H9 (cell line): ENCODE measurements around the gene TSFM. TPM values are rescaled to one million over a fixed set of nuclear protein-coding genes. Genes with fewer than 3 reads are reported as not detected.
A peak's percentile ranks its signal among the peaks of the same experiment; 100 is the strongest.

Experiments used
- DNase-seq: peaks from one replicate; pipeline ENCODE4 v3.0.0-alpha.2; 2017
- H2AFZ ChIP-seq: one replicate; pipeline ENCODE4 v1.6.1; 2013; ENCODE audit warnings: mild to moderate bottlenecking, low read length, control low read depth, moderate library complexity
- H2AK5ac ChIP-seq: 2 replicates; pipeline ENCODE4 v1.6.1; 2013; ENCODE audit warnings: low read length, control low read depth, mixed read lengths; ENCODE audit not compliant: insufficient read length
- H2BK120ac ChIP-seq: one replicate; pipeline ENCODE4 v1.6.1; 2013; ENCODE audit warnings: low read depth, mild to moderate bottlenecking, low read length, control low read depth, inconsistent platforms; ENCODE audit not compliant: poor library complexity, severe bottlenecking
- H2BK12ac ChIP-seq: 2 replicates; pipeline ENCODE4 v1.6.1; 2013; ENCODE audit warnings: low read length, control low read depth, mixed read lengths, low read depth; ENCODE audit not compliant: insufficient read length
- H2BK15ac ChIP-seq: 2 replicates; pipeline ENCODE4 v1.6.1; 2013; ENCODE audit warnings: low read depth, low read length, control low read depth
- H2BK20ac ChIP-seq: one replicate; pipeline ENCODE4 v1.6.1; 2013; ENCODE audit warnings: low read depth, mild to moderate bottlenecking, low read length, control low read depth, inconsistent platforms; ENCODE audit not compliant: poor library complexity, severe bottlenecking
- H2BK5ac ChIP-seq: 2 replicates; pipeline ENCODE4 v1.6.1; 2013; ENCODE audit warnings: low read length, control low read depth, mixed read lengths; ENCODE audit not compliant: insufficient read length
- H3K14ac ChIP-seq: 2 replicates; pipeline ENCODE4 v1.6.1; 2013; ENCODE audit warnings: low read length, control low read depth; ENCODE audit not compliant: insufficient read depth
- H3K18ac ChIP-seq: 2 replicates; pipeline ENCODE4 v1.6.1; 2013; ENCODE audit warnings: low read depth, mild to moderate bottlenecking, mixed read lengths, low read length, control low read depth; ENCODE audit not compliant: insufficient read length
- H3K23ac ChIP-seq: 2 replicates; pipeline ENCODE4 v1.6.1; 2013; ENCODE audit warnings: low read length, control low read depth, mixed read lengths, low read depth; ENCODE audit not compliant: insufficient read length
- H3K23me2 ChIP-seq: 2 replicates; pipeline ENCODE4 v1.6.1; 2013; ENCODE audit warnings: low read depth, mild to moderate bottlenecking, mixed read lengths, low read length, control low read depth; ENCODE audit not compliant: insufficient read length, poor library complexity, severe bottlenecking
- H3K27ac ChIP-seq: 2 replicates; pipeline ENCODE4 v1.5.1; 2013; ENCODE audit warnings: low read length, control low read depth, mixed read lengths, low read depth; ENCODE audit not compliant: insufficient read length
- H3K27me3 ChIP-seq: 2 replicates; pipeline ENCODE4 v1.6.1; 2013; ENCODE audit warnings: low read length, control low read depth, inconsistent platforms; ENCODE audit not compliant: insufficient read depth
- H3K4ac ChIP-seq: 2 replicates; pipeline ENCODE4 v1.6.1; 2013; ENCODE audit warnings: low read depth, mild to moderate bottlenecking, control low read depth, inconsistent platforms, low read length, moderate library complexity
- H3K4me1 ChIP-seq: 2 replicates; pipeline ENCODE4 v1.6.1; 2013; ENCODE audit warnings: low read length, control low read depth, inconsistent platforms; ENCODE audit not compliant: insufficient read depth
- H3K4me2 ChIP-seq: 2 replicates; pipeline ENCODE4 v1.6.1; 2013; ENCODE audit warnings: low read length, control low read depth, mixed read lengths; ENCODE audit not compliant: insufficient read length, insufficient read depth
- H3K56ac ChIP-seq: 2 replicates; pipeline ENCODE4 v1.6.1; 2013; ENCODE audit warnings: low read depth, mild to moderate bottlenecking, mixed read lengths, low read length, control low read depth; ENCODE audit not compliant: insufficient read length
- H3K79me1 ChIP-seq: 2 replicates; pipeline ENCODE4 v1.6.1; 2013; ENCODE audit warnings: low read depth, mild to moderate bottlenecking, moderate library complexity, low read length, control low read depth, inconsistent platforms; ENCODE audit not compliant: insufficient read depth, poor library complexity, severe bottlenecking
- H3K79me2 ChIP-seq: 2 replicates; pipeline ENCODE4 v1.6.1; 2013; ENCODE audit warnings: low read length, control low read depth, inconsistent platforms; ENCODE audit not compliant: insufficient read depth
- H3K9ac ChIP-seq: 2 replicates; pipeline ENCODE4 v1.6.1; 2013; ENCODE audit warnings: low read length, control low read depth, mixed read lengths; ENCODE audit not compliant: insufficient read length; ENCODE audit errors: extremely low read depth
- H3K9me3 ChIP-seq: one replicate; pipeline ENCODE4 v1.6.1; 2013; ENCODE audit warnings: low read depth, low read length, inconsistent platforms; ENCODE audit not compliant: control insufficient read depth
- H3T11ph ChIP-seq: one replicate; pipeline ENCODE4 v1.6.1; 2013; ENCODE audit warnings: mild to moderate bottlenecking, low read length, control low read depth, inconsistent platforms
- H4K20me1 ChIP-seq: one replicate; pipeline ENCODE4 v1.6.1; 2013; ENCODE audit not compliant: control insufficient read depth, insufficient read length, insufficient read depth
- H4K5ac ChIP-seq: 2 replicates; pipeline ENCODE4 v1.6.1; 2013; ENCODE audit warnings: low read depth, mild to moderate bottlenecking, mixed read lengths, low read length, control low read depth; ENCODE audit not compliant: insufficient read length
- H4K8ac ChIP-seq: replicated peaks from 2 replicates; pipeline ENCODE4 v1.6.1; 2013; ENCODE audit warnings: low read length, control low read depth, mixed read lengths, low read depth; ENCODE audit not compliant: insufficient read length
- H4K91ac ChIP-seq: 2 replicates; pipeline ENCODE4 v1.6.1; 2013; ENCODE audit warnings: low read depth, mild to moderate bottlenecking, moderate library complexity, mixed read lengths, low read length, control low read depth; ENCODE audit not compliant: insufficient read length
- H3K27ac Mint-ChIP-seq, 3 experiments: 2 replicates in 2 of 3; 3 replicates in 1 of 3; pipeline ENCODE4 v1.8.0; 2020 to 2021; ENCODE audit warnings: mixed read lengths in 3 of 3, mild to moderate bottlenecking in 1 of 3, moderate library complexity in 1 of 3
- H3K27me3 Mint-ChIP-seq: 2 replicates; pipeline ENCODE4 v1.8.0; 2021; ENCODE audit warnings: low read depth, mild to moderate bottlenecking, moderate library complexity, mixed read lengths
- H3K36me3 Mint-ChIP-seq, 3 experiments: 2 replicates in 2 of 3; 3 replicates in 1 of 3; pipeline ENCODE4 v1.8.0; 2020 to 2021; ENCODE audit warnings: low read depth in 3 of 3, mixed read lengths in 3 of 3; ENCODE audit not compliant: insufficient read depth in 1 of 3
- H3K4me1 Mint-ChIP-seq, 2 experiments: 2 replicates each; pipeline ENCODE4 v1.8.0; 2020; ENCODE audit warnings: mixed read lengths in 2 of 2
- H3K4me3 Mint-ChIP-seq, 2 experiments: 2 replicates in 1 of 2; 3 replicates in 1 of 2; pipeline ENCODE4 v1.8.0; 2020 to 2021; ENCODE audit warnings: mild to moderate bottlenecking in 2 of 2, mixed read lengths in 2 of 2, moderate library complexity in 1 of 2
- H3K9me3 Mint-ChIP-seq, 2 experiments: 2 replicates in 1 of 2; 3 replicates in 1 of 2; pipeline ENCODE4 v1.8.0; 2020; ENCODE audit warnings: mild to moderate bottlenecking in 2 of 2, mixed read lengths in 2 of 2, moderate library complexity in 1 of 2
- CTCF ChIP-seq: fragments of 200-600 bp; sonication (generic); conservative IDR thresholded peaks from 3 replicates; pipeline ENCODE4 v1.8.0; 2021; ENCODE audit warnings: antibody characterized with exemption, mild to moderate bottlenecking
- WGBS: extraction: QIAGEN DNeasy Blood & Tissue Kit; methylation state at CpG from one replicate; pipeline ENCODE4 v1.1.7; 2013; ENCODE audit warnings: missing lambda C conversion rate, low lambda C conversion rate, mixed read lengths; ENCODE audit not compliant: insufficient read length; ENCODE audit errors: extremely low coverage; 5-methylcytosine and 5-hydroxymethylcytosine counted together
- total RNA-seq: library from RNA; stranded (reverse); gene quantifications from 2 replicates; pipeline ENCODE4 v1.2.1, GENCODE V29; 2021

Gene TSFM
- total RNA-seq, 1 experiment from 2014 or later, result 50.2 TPM

GRCh38 chr12:57753756-57754337 lies 28.7 kb upstream of the TSFM start:
- H2AFZ ChIP-seq, result no peak overlapping the region
- H3T11ph ChIP-seq, result no peak overlapping the region
- no peak overlapping the region for H3K27ac Mint-ChIP-seq
- H3K79me1 ChIP-seq, result no peaks in the 10 kb centered on the region
- H3K23ac ChIP-seq, result no peak overlapping the region
- peaks cover 13% of the 10 kb centered on the region; the same call in 1 of the 2 replicates for H3K79me2 ChIP-seq
- no peak for DNase-seq
- H3K4me3 Mint-ChIP-seq, result peak overlapping the region; percentile 81 to 93
- H3K4me1 ChIP-seq, result 0 out of 2 replicates have a peak, but pooled peaks cover 7% of the 10 kb centered on the region
- no peak overlapping the region for H4K8ac ChIP-seq
- H3K4ac ChIP-seq, result no peak overlapping the region
- H3K27ac ChIP-seq, result no peak overlapping the region
- peaks cover 11% of the 10 kb centered on the region for H3K27me3 ChIP-seq
- no peak overlapping the region for H3K9ac ChIP-seq
- no peak overlapping the region for H3K56ac ChIP-seq
- H2AK5ac ChIP-seq, result no peak overlapping the region
- H2BK20ac ChIP-seq, result no peak overlapping the region
- TF ChIP-seq CTCF, result no peak
- peaks cover 17% of the 10 kb centered on the region for H3K23me2 ChIP-seq
- H2BK12ac ChIP-seq, result no peak overlapping the region
- H3K36me3 Mint-ChIP-seq, result peaks cover 26 to 42% (median 33%) of the 10 kb centered on the region in 3 experiments
- H3K18ac ChIP-seq, result no peak overlapping the region
- no CpG with 5 or more reads among the region's 1 CpG for WGBS
- peaks cover 43 to 44% of the 10 kb centered on the region in 2 experiments for H3K4me1 Mint-ChIP-seq
- H3K27me3 Mint-ChIP-seq, result peaks cover 30% of the 10 kb centered on the region
- no peak overlapping the region for H4K5ac ChIP-seq
- H3K4me2 ChIP-seq, result peak overlapping the region; percentile 65
- H2BK15ac ChIP-seq, result no peak overlapping the region
- H2BK120ac ChIP-seq, result no peak overlapping the region
- no peak overlapping the region for H2BK5ac ChIP-seq
- no peaks in the 10 kb centered on the region for H3K9me3 ChIP-seq
- H3K9me3 Mint-ChIP-seq, result peaks cover 0 to 2% of the 10 kb centered on the region in 2 experiments; a peak in 2 of 5 replicates
- no peak overlapping the region for H3K14ac ChIP-seq
- no peak overlapping the region for H4K91ac ChIP-seq
- no peaks in the 10 kb centered on the region for H4K20me1 ChIP-seq
